ENCODE measurements around the gene CACNA1G. TPM values are rescaled to one million over a fixed set of nuclear protein-coding genes. Genes with fewer than 3 reads are reported as not detected.

Gene CACNA1G
- total and polyA plus RNA-seq, 2 donors (not counting 3 experiments of a cell fraction or from before 2014, with no cell fraction given): not detected

DNA sequence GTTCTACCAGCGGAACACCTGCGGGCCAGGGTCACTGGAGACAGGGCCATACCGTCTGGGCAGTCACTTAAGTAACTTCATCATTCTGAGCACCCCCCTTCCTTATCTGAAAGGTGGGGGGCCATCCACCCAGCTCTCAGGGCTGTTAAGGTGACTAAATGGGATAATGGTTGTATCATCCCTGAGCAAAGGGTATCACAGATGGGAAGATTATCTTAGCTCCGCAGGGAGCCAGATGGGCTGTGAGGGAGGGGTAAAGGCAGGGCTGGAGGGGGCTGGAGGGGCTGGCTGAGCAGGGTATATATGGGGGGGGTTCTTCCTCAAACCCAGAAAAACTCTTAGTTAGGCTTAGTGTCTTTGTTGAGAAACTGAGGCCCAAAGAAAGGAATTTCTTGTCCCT lies 2.9 kb upstream of the CACNA1G start:
- H3K9ac ChIP-seq (replicated peaks; ENCODE audit: extremely low read depth, insufficient read depth, low read length): no peak overlapping the region
- H3K4me1 ChIP-seq (ENCODE audit: control insufficient read depth, extremely low read depth, insufficient read depth, low read length): peaks cover 7% of the 10 kb centered on the region
- H4K20me1 ChIP-seq (replicated peaks; ENCODE audit: control insufficient read depth, extremely low read depth, insufficient read depth, low read length): no peaks in the 10 kb centered on the region
- dilution Hi-C loops (cut with MboI; ENCODE audit: extremely low pct_ligation_motif_present, low sequenced_read_pairs) (no loop called here), intact Hi-C loops (cut with micrococcal nuclease) (no loop called here)
- H3K9me3 ChIP-seq (replicated peaks; ENCODE audit: control insufficient read depth, insufficient read depth, low read length): no peaks in the 10 kb centered on the region
- no peak overlapping the region for H3K4me2 ChIP-seq (ENCODE audit: insufficient read depth, low read length)
- peaks cover 27 to 34% of the 10 kb centered on the region in 2 experiments for H3K27me3 ChIP-seq (ENCODE audit: control insufficient read depth in 2 of 2, insufficient read depth in 2 of 2, low read length in 2 of 2)
- TF ChIP-seq, protein P1, sequence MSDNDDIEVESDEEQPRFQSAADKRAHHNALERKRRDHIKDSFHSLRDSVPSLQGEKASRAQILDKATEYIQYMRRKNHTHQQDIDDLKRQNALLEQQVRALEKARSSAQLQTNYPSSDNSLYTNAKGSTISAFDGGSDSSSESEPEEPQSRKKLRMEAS (IDR thresholded peaks at IDR 0.05; ENCODE audit: insufficient read depth, insufficient read length): no peak
- TF ChIP-seq POLR2AphosphoS5 (IDR thresholded peaks at IDR 0.05; ENCODE audit: insufficient read depth, low read depth, low read length): no peak
- TF ChIP-seq FOS (IDR thresholded peaks at IDR 0.05; ENCODE audit: borderline replicate concordance, insufficient read depth, low read length): no peak
- TF ChIP-seq CTCF (IDR thresholded peaks at IDR 0.05; ENCODE audit: extremely low read depth in 1 of 2, insufficient read depth in 1 of 2, low read depth in 1 of 2, low read length in 2 of 2): no peak
- TF ChIP-seq EZH2 (IDR thresholded peaks at IDR 0.05; ENCODE audit: borderline replicate concordance, low read depth, low read length, severe bottlenecking): no peak
- TF ChIP-seq JUN (IDR thresholded peaks at IDR 0.05; ENCODE audit: borderline replicate concordance, insufficient read depth, insufficient read length, low read depth): no peak
- BruUV-seq (replicated peaks): no TSS peak
- no peak overlapping the region for H3K27ac ChIP-seq (ENCODE audit: insufficient read depth, low read depth, low read length)
- H2AFZ ChIP-seq (ENCODE audit: low read depth, low read length): no peak overlapping the region
- CTCF ChIA-PET: no interaction called here
- no peak overlapping the region for H3K4me3 ChIP-seq (replicated peaks in 1 of 3; ENCODE audit: insufficient read depth in 1 of 3, low read depth in 1 of 3, low read length in 3 of 3)
- POLR2A ChIA-PET: no interaction called here
- H3K36me3 ChIP-seq (ENCODE audit: control insufficient read depth in 2 of 2, extremely low read depth in 1 of 2, insufficient read depth in 2 of 2, low read length in 2 of 2): peaks cover 0 to 3% of the 10 kb centered on the region in 2 experiments
- FAIRE-seq (no peak), DNase-seq (ENCODE audit: low read depth, low spot score) (no peak)
- no peaks in the 10 kb centered on the region for H3K9me1 ChIP-seq (replicated peaks; ENCODE audit: control insufficient read depth, extremely low read depth, insufficient read depth, low read length)
- H3K79me2 ChIP-seq (ENCODE audit: control insufficient read depth, insufficient read depth, low read length): no peaks in the 10 kb centered on the region

Data from endothelial cell of umbilical vein (primary cell).